GM19023 (cell line): ENCODE measurements around the gene KSR1.
A peak's percentile ranks its signal among the peaks of the same experiment; 100 is the strongest.

ENCODE experiments used
- ATAC-seq: cut with Tn5 transposase; IDR thresholded peaks from one replicate; pipeline ENCODE4 v1.9.1; 2021; ENCODE audit warnings: mild to moderate bottlenecking, moderate library complexity; ENCODE audit not compliant: unreplicated experiment

KSR1 gene

GRCh38 chr17:27471321-27472269, 15.3 kb downstream of the KSR1 start:
- ATAC-seq = peak; percentile 69

- ATAC-seq = no peak
Observed at GRCh38 chr17:27473190-27473747, 17.0 kb downstream of the KSR1 start.

DNA sequence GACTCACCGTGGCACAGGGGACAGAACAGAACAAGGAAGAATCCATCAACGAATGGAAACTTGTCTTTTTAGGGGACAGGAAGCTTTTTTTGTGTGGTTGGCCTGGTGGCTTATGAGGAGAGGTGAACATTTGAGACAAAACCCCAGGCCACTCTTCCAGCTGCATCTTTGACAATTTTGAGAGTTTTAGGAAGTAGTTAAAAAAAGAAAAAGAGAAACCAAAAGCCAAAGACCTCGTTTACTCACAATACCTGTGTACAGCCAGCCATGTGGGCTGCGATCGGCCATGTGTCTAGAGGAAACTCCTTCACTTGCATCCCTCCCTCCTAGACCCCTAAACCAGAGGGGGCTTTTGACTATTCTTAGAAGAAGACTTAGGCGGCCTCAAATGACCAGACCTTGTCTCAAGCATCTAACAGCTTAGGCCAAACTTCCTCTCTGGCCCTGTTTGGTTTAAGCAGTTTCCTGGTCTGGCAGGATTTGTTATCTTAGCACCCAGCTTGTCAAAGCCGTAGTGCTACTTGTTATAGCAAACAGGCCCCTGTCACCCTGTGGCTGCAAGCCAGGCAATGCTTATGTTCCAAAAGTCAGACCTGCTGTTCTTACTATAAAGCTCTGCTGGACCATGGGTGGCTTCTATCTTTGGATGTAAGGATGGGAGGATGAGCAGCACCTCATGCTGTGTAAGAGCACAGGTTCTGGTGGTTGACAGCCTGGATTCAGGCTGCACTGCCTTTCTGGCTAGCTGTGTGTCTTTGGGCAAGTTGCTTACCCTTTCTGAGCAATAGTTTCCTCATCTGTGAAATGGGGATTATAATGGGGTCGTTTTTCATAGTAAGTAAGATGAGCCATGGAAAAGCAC, 17.7 kb downstream of the KSR1 start:
- ATAC-seq = peak; percentile 29

GRCh38 chr17:27475070-27475673, 18.9 kb downstream of the KSR1 start:
- ATAC-seq = no peak

DNA sequence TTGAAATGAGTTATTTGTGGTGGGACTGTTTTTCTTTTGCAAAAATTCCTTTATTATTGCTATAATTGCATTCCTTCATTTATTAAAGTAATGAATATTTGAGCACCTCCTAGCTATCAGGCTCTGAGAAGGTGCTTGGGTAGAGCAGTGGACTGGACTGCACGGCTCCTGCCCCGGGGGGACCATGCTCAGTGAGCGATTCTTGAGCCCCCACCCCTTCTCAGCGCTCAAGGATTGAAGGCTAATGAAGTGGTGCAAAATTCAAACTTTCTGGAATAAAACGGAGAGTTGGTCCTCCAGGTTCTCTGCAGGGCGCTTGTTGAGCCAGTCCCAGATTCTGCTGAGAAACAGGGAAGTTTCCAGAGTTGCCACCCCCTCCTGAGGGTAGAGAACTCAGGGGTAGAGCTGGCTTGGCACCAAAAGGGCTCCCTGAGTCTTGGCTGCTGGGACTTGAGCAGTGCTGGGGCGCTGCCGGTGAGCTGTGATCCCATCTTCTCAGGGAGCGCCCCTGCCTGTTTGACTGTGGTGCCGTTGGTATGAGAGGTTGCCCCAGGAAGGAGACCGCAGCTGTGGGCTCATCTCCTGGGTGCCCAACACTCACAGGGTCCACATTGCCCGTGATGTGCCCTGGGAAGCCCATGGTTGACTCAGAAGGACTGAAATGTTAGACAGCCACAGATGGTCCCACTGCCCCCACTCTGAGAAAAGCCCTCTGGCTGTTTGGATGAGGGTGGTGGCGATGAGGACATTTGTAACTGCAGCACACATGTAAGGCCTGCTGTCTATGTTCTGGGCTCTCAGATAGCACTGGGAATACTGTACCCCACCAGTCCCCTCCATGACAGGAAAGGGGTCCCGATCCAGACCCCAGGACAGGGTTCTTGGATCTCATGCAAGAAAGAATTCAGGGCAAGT, 20.0 kb downstream of the KSR1 start:
- no peak for ATAC-seq

DNA sequence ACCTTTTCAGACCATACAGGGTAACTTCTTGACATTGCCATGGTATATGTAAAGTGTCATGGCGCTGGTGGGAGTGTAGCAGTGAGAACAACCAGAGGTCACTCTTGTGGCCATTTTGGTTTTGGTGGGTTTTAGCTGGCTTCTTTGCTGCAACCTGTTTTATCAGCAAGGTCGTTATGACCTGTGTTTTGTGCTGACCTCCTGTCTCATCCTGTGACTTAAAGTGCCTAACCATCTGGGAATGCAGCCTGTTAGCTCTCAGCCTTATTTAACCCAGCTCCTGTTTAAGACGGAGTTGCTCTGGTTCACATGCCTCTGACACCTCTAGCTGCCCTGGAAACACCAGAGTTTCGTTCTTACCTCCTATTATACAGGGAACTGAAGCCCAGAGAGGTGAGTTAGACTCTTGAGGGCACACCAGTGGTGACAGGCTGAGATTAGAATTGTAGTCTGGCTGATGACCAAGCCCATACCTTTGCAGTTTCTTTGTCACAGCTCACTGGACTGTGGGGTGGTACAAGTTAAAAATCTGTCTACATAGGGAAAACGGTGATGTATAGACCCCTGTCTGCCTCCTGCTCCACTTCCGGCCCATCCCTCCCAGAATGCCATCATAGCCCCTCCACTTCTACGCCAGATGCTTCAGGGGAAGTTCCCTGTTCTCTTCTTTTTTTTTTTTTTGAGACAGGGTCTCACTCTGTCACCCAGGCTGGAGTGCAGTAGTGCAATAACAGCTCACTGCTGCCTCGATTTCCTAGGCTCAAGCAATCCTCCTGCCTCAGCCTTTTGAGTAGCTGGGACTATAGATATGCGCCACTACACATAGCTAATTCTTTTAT, 21.0 kb downstream of the KSR1 start:
- ATAC-seq = no peak

- ATAC-seq = no peak
Observed at GRCh38 chr17:27477971-27478684, 21.9 kb downstream of the KSR1 start.

DNA sequence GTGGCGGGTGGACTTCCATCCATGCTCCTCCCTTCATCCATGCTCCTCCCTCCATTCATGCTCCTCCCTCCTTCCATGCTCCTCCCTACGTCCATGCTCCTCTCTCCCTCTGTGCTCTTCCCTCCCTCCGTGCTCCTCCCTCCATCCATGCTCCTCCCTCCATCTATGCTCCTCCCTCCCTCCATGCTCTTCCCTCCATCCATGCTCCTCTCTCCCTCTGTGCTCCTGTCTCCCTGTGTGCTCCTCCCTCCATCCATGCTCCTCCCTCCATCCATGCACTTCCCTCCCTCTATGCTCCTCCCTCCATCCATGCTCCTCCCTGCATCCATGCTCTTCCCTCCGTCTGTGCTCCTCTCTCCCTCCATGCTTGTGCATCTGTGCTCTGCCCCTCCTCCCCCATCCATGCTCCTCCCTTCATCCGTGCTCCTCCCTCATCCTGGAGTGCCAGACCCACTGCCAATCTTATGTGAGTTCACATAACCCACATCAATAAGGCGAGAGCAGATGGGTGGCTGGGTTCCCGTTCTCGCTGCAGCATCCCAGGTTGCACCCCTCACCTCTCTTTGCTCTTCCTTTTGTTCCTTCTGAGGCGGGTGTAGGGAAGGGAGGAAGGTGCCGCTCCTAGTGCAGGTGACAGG, 22.8 kb downstream of the KSR1 start:
- no peak for ATAC-seq

GRCh38 chr17:27479838-27480237, 23.6 kb downstream of the KSR1 start:
- ATAC-seq = no peak

DNA sequence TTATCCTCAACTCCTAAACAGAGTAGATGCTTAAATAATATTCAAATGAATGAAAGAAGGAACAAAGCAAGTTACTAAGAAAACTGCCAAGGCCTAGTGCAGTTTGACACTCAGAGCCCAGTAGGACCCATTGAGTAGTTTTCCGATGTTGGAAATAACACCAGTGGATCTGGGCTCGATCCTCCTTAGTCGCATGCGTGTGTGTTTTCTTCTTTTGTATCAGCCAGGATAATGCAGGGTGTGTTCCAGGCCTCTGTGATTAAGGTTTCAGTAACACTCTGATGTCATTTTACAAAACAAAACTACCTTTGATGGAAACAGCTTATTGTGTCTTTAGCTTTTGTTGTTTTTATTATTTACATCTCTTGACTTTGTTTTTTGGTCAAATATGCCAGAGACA, 24.5 kb downstream of the KSR1 start:
- ATAC-seq = no peak

GRCh38 chr17:27481327-27481726, 25.1 kb downstream of the KSR1 start:
- no peak for ATAC-seq

- ATAC-seq = no peak
Observed at GRCh38 chr17:27485125-27485524, 28.9 kb downstream of the KSR1 start.

DNA sequence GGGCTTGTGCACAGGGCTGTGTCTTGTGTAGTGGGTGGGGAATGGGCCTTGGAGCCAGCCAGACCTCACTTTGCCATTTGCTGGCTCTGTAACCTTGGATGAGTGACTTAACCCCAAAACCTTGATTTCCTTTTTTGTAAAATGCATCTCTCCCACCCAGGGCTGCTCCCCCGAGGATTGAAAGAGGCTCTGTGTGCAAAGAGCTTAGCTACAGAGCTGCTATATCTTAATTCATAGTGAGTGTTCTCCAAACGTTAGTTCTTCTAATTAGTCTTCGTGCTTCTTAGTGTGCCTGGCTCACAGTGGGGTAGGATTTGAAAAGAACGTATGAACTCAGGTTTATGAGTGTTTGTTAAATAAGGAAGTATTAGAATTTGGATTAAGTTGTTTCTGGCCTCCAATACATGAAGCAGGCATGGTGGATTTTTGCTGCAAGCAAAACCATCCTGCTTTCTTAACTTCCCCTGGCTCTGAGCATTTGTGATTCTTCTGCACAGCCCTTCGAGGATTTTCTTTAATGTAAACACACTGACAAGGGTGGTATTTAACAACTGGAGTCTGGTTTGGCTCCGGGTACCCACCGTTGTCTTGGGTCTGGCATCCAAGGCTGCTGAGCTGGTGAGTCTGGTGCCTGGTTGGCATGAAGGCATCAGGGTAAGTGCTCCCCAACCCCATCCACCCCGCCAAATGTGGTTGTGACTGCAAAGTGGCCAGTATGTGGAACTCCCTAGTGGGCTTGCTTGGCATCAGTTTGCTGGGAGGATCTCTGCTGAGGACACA, 29.7 kb downstream of the KSR1 start:
- no peak for ATAC-seq

- no peak for ATAC-seq
Observed at GRCh38 chr17:27486741-27487140, 30.5 kb downstream of the KSR1 start.

DNA sequence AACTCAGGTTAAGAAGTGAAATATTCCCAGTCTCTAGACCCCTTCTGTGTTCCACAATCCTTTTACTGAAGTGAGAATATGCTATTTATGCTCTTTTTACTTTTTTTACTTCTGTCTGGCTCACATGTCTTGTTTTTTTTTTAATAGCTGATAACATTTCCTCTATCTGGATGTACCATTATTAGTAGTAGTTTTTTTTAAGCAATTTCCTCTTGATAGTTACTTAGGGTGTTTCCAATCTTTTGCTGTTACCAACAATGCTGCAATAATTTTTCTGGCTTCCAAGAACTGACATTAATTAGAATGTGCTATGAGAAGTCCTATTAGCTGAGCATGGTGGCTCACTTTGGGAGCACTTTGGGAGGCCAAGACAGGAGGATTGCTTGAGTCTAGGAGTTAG, 32.0 kb downstream of the KSR1 start:
- ATAC-seq = no peak

GRCh38 chr17:27489045-27489715, 32.9 kb downstream of the KSR1 start:
- ATAC-seq = no peak

DNA sequence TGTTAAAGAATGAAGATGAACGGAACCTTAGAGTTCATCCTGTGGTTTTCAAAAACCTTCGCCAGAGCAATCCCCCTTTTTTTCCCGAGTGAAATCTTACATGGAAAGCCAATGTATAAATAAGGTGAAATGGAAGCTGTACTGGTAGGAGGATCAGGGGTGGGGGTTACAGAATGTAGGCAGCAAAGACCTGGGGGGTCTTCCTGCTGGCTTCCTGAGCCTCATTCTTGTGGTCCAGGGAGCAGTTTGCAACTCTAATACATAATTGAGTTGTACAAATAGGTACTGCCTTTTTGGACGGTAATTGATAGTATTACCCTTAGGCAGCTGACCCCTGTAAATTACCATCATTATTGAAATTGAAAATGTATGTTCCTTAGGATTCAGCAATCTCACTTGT, 34.1 kb downstream of the KSR1 start:
- ATAC-seq = no peak
